Measurements from ENCODE around the gene AOAH.
"Not testable (repeated sequence)": the region's sequence is repeated elsewhere in the genome, so short reads cannot be mapped to it uniquely, and the experiment has no call there.

AOAH gene

GRCh38 chr7:36736899-36737211, 12.6 kb upstream of the AOAH start:
- DNase-seq (ENCODE audit: low spot score) = peak; percentile 26

- DNase-seq (ENCODE audit: low spot score) = no peak
Measured at GRCh38 chr7:36736090-36736898, 12.0 kb upstream of the AOAH start.

GRCh38 chr7:36735172-36735571, 10.9 kb upstream of the AOAH start:
- no peak for DNase-seq (ENCODE audit: low spot score)

GRCh38 chr7:36734731-36735130, 10.4 kb upstream of the AOAH start:
- no peak for DNase-seq (ENCODE audit: low spot score)

- no peak for DNase-seq (ENCODE audit: low spot score)
Measured at GRCh38 chr7:36733411-36733810, 9.1 kb upstream of the AOAH start.

GRCh38 chr7:36732806-36733205, 8.5 kb upstream of the AOAH start:
- DNase-seq (ENCODE audit: low spot score) = no peak

GRCh38 chr7:36730046-36730445, 5.8 kb upstream of the AOAH start:
- DNase-seq (ENCODE audit: low spot score) = no peak

- no peak for DNase-seq (ENCODE audit: low spot score)
Measured at GRCh38 chr7:36728143-36728542, 3.8 kb upstream of the AOAH start.

GRCh38 chr7:36726806-36727503, 2.7 kb upstream of the AOAH start:
- DNase-seq (ENCODE audit: low spot score) = no peak

- no peak for DNase-seq (ENCODE audit: low spot score)
Measured at GRCh38 chr7:36726311-36726710, 2.0 kb upstream of the AOAH start.

- no peak for DNase-seq (ENCODE audit: low spot score)
Measured at GRCh38 chr7:36724996-36725395, 702 bp upstream of the AOAH start.

GRCh38 chr7:36723291-36723690, 1.0 kb downstream of the AOAH start:
- no peak for DNase-seq (ENCODE audit: low spot score)

- DNase-seq (ENCODE audit: low spot score) = no peak
Measured at GRCh38 chr7:36719083-36719632, 5.1 kb downstream of the AOAH start.

GRCh38 chr7:36717586-36717985, 6.7 kb downstream of the AOAH start:
- DNase-seq (ENCODE audit: low spot score) = no peak

- DNase-seq (ENCODE audit: low spot score) = not testable (repeated sequence)
Measured at GRCh38 chr7:36716802-36717201, 7.5 kb downstream of the AOAH start.

GRCh38 chr7:36712015-36712414, 12.3 kb downstream of the AOAH start:
- DNase-seq (ENCODE audit: low spot score) = no peak

GRCh38 chr7:36711256-36711655, 13.0 kb downstream of the AOAH start:
- DNase-seq (ENCODE audit: low spot score) = no peak

- DNase-seq (ENCODE audit: low spot score) = no peak
Measured at GRCh38 chr7:36710186-36710791, 14.0 kb downstream of the AOAH start.

- DNase-seq (ENCODE audit: low spot score) = no peak
Measured at GRCh38 chr7:36708767-36709166, 15.5 kb downstream of the AOAH start.

GRCh38 chr7:36707898-36708297, 16.4 kb downstream of the AOAH start:
- no peak for DNase-seq (ENCODE audit: low spot score)

GRCh38 chr7:36707465-36707864, 16.8 kb downstream of the AOAH start:
- no peak for DNase-seq (ENCODE audit: low spot score)

GRCh38 chr7:36703860-36704259, 20.4 kb downstream of the AOAH start:
- not testable (repeated sequence) for DNase-seq (ENCODE audit: low spot score)

- DNase-seq (ENCODE audit: low spot score) = no peak
Measured at GRCh38 chr7:36692456-36692855, 31.8 kb downstream of the AOAH start.

All from germinal center (tissue), 1 donor.